Measurements from ENCODE around the gene GTF2H2C. TPM values are rescaled to one million over a fixed set of nuclear protein-coding genes. Genes with fewer than 3 reads are reported as not detected.

The GTF2H2C gene
- total RNA-seq, 1 experiment from 2014 or later = 46.3 TPM

- Histone ChIP-seq H3K9me3 (ENCODE audit: control insufficient read depth, insufficient read depth, low read depth, low read length) (no peaks in the 10 kb centered on the region), H3K4me3 (ENCODE audit: low read depth in 2 of 2, low read length in 2 of 2) (no peak overlapping the region), H3K4me1 (ENCODE audit: control insufficient read depth, insufficient read depth, low read length) (peaks cover 2% of the 10 kb centered on the region; the same call in 1 of the 2 replicates), H3K27me3 (ENCODE audit: control insufficient read depth, insufficient read depth, low read length) (no peaks in the 10 kb centered on the region), H3K36me3 (ENCODE audit: control insufficient read depth, insufficient read depth, low read length) (no peaks in the 10 kb centered on the region), H3K27ac (ENCODE audit: low read length) (no peak overlapping the region)
- ATAC-seq = no peak
- no peak for DNase-seq (ENCODE audit: low read depth, low spot score)
- ChIA-PET POLR2A (no interaction called here), CTCF (interaction anchor here (0.6 kb wide), 1 partner anchor 193 kb away, joined by 3 read pairs; no protein-coding TSS in a partner anchor)
- in situ Hi-C loops (cut with HindIII; ENCODE audit: low pct_unique_long_range_greater_than_20kb, low sequenced_read_pairs) (no loop called here), intact Hi-C loops (cut with micrococcal nuclease; ENCODE audit: unreplicated experiment) (no loop called here)
- TF ChIP-seq CTCF (IDR thresholded peaks at IDR 0.05) = no peak
- TF ChIP-seq SIN3A (IDR thresholded peaks at IDR 0.05; ENCODE audit: borderline replicate concordance, insufficient read depth, low read depth, low read length) = no peak
- TF ChIP-seq REST (IDR thresholded peaks at IDR 0.05; ENCODE audit: insufficient read depth in 1 of 2, low read depth in 2 of 2, low read length in 1 of 2) = no peak
- no peak for TF ChIP-seq POLR2AphosphoS5 (IDR thresholded peaks at IDR 0.05; ENCODE audit: low read depth, low read length)
- no peak for TF ChIP-seq TCF7L2 (IDR thresholded peaks at IDR 0.05; ENCODE audit: low read depth, low read length)
- no TSS peak for BruUV-seq (replicated peaks)
These were observed 32.7 kb upstream of the GTF2H2C start for GRCh38 chr5:69527128-69527770.

GRCh38 chr5:69528035-69528434 lies 32.0 kb upstream of the GTF2H2C start:
- CTCF ChIA-PET = no interaction called here
- BruUV-seq (replicated peaks) = TSS peak; percentile 29
- no peak overlapping the region for H3K27ac ChIP-seq (ENCODE audit: low read length)
- H3K36me3 ChIP-seq (ENCODE audit: control insufficient read depth, insufficient read depth, low read length) = no peaks in the 10 kb centered on the region
- H3K4me3 ChIP-seq (ENCODE audit: low read depth in 2 of 2, low read length in 2 of 2) = no peak overlapping the region
- ATAC-seq = no peak
- POLR2A ChIA-PET = no interaction called here
- no peaks in the 10 kb centered on the region for H3K4me1 ChIP-seq (ENCODE audit: control insufficient read depth, insufficient read depth, low read length)
- intact Hi-C loops (cut with micrococcal nuclease; ENCODE audit: unreplicated experiment) (no loop called here), in situ Hi-C loops (cut with HindIII; ENCODE audit: low pct_unique_long_range_greater_than_20kb, low sequenced_read_pairs) (no loop called here)
- no peaks in the 10 kb centered on the region for H3K27me3 ChIP-seq (ENCODE audit: control insufficient read depth, insufficient read depth, low read length)
- H3K9me3 ChIP-seq (ENCODE audit: control insufficient read depth, insufficient read depth, low read depth, low read length) = no peaks in the 10 kb centered on the region
- DNase-seq (ENCODE audit: low read depth, low spot score) = no peak
- TF ChIP-seq POLR2AphosphoS5 (IDR thresholded peaks at IDR 0.05; ENCODE audit: low read depth, low read length) (no peak), SIN3A (IDR thresholded peaks at IDR 0.05; ENCODE audit: borderline replicate concordance, insufficient read depth, low read depth, low read length) (no peak), TCF7L2 (IDR thresholded peaks at IDR 0.05; ENCODE audit: low read depth, low read length) (no peak)

- Histone ChIP-seq H3K27me3 (ENCODE audit: control insufficient read depth, insufficient read depth, low read length) (no peaks in the 10 kb centered on the region), H3K9me3 (ENCODE audit: control insufficient read depth, insufficient read depth, low read depth, low read length) (no peaks in the 10 kb centered on the region), H3K4me3 (ENCODE audit: low read depth in 2 of 2, low read length in 2 of 2) (no peak overlapping the region), H3K27ac (ENCODE audit: low read length) (no peak overlapping the region), H3K36me3 (ENCODE audit: control insufficient read depth, insufficient read depth, low read length) (no peaks in the 10 kb centered on the region), H3K4me1 (ENCODE audit: control insufficient read depth, insufficient read depth, low read length) (no peaks in the 10 kb centered on the region)
- BruUV-seq (replicated peaks) = no TSS peak
- ATAC-seq (no peak), DNase-seq (ENCODE audit: low read depth, low spot score) (no peak)
- POLR2A ChIA-PET = no interaction called here
- in situ Hi-C loops (cut with HindIII; ENCODE audit: low pct_unique_long_range_greater_than_20kb, low sequenced_read_pairs) (no loop called here), intact Hi-C loops (cut with micrococcal nuclease; ENCODE audit: unreplicated experiment) (no loop called here)
- CTCF ChIA-PET = no interaction called here
- TF ChIP-seq POLR2AphosphoS5 (IDR thresholded peaks at IDR 0.05; ENCODE audit: low read depth, low read length) (no peak), SIN3A (IDR thresholded peaks at IDR 0.05; ENCODE audit: borderline replicate concordance, insufficient read depth, low read depth, low read length) (no peak), CTCF (IDR thresholded peaks at IDR 0.05) (no peak), TCF7L2 (IDR thresholded peaks at IDR 0.05; ENCODE audit: low read depth, low read length) (no peak), REST (IDR thresholded peaks at IDR 0.05; ENCODE audit: insufficient read depth in 1 of 2, low read depth in 2 of 2, low read length in 1 of 2) (no peak)
These were observed 31.4 kb upstream of the GTF2H2C start for GRCh38 chr5:69528609-69529008.

Measured in Panc1 (cell line).